HG02973 (cell line): ENCODE results near the gene CDH16.
"Not testable (repeated sequence)": the region's sequence is repeated elsewhere in the genome, so short reads cannot be mapped to it uniquely, and the experiment has no call there.

ENCODE experiments used
- ATAC-seq: cut with Tn5 transposase; IDR thresholded peaks from one replicate; pipeline ENCODE4 v1.9.1; 2021; ENCODE audit warnings: moderate library complexity; ENCODE audit not compliant: unreplicated experiment

CDH16 gene

GRCh38 chr16:66947302-66948065 lies 28.8 kb upstream of the CDH16 start:
- peak; percentile 56 for ATAC-seq

GRCh38 chr16:66946974-66947301 lies 28.3 kb upstream of the CDH16 start:
- ATAC-seq: no peak

GRCh38 chr16:66946541-66946940 lies 27.9 kb upstream of the CDH16 start:
- ATAC-seq: no peak

GRCh38 chr16:66945939-66946338 lies 27.3 kb upstream of the CDH16 start:
- no peak for ATAC-seq

GRCh38 chr16:66944971-66945370 lies 26.3 kb upstream of the CDH16 start:
- not testable (repeated sequence) for ATAC-seq

- ATAC-seq: no peak
Observed at GRCh38 chr16:66944054-66944441, 25.4 kb upstream of the CDH16 start.

GRCh38 chr16:66943426-66944053 lies 24.9 kb upstream of the CDH16 start:
- ATAC-seq: no peak

GRCh38 chr16:66942981-66943380 lies 24.3 kb upstream of the CDH16 start:
- ATAC-seq: no peak

- ATAC-seq: no peak
Observed at GRCh38 chr16:66940236-66940635, 21.6 kb upstream of the CDH16 start.

GRCh38 chr16:66939366-66939765 lies 20.7 kb upstream of the CDH16 start:
- ATAC-seq: no peak

- ATAC-seq: no peak
Observed at GRCh38 chr16:66937725-66938337, 19.1 kb upstream of the CDH16 start.

GRCh38 chr16:66936889-66937554 lies 18.3 kb upstream of the CDH16 start:
- no peak for ATAC-seq

GRCh38 chr16:66936462-66936861 lies 17.8 kb upstream of the CDH16 start:
- ATAC-seq: no peak

- no peak for ATAC-seq
Observed at GRCh38 chr16:66935314-66936011, 16.8 kb upstream of the CDH16 start, which contains the start of gene CES2. TSS of gene CES2 (plus strand) at chr16:66935516. CDS start at chr16:66935636, 120 bp downstream.

GRCh38 chr16:66934839-66935313 lies 16.2 kb upstream of the CDH16 start:
- peak; percentile 4 for ATAC-seq

GRCh38 chr16:66934138-66934838 lies 15.6 kb upstream of the CDH16 start, which contains the start of gene CIAO2B:
TSS of gene CIAO2B (minus strand) at chr16:66934402. CDS start at chr16:66934364, 38 bp downstream.
- ATAC-seq: peak; percentile 68

GRCh38 chr16:66933776-66934137 lies 15.1 kb upstream of the CDH16 start:
- peak; percentile 8 for ATAC-seq

GRCh38 chr16:66932076-66932475 lies 13.4 kb upstream of the CDH16 start:
- ATAC-seq: no peak

- no peak for ATAC-seq
Observed at GRCh38 chr16:66931665-66932064, 13.0 kb upstream of the CDH16 start.

GRCh38 chr16:66930189-66930588 lies 11.5 kb upstream of the CDH16 start:
- ATAC-seq: no peak
